ENCODE data around the gene POR.
"Not testable (repeated sequence)": the region's sequence is repeated elsewhere in the genome, so short reads cannot be mapped to it uniquely, and the experiment has no call there.

- not testable (repeated sequence) for TF ChIP-seq EZH2 (IDR thresholded peaks at IDR 0.05; ENCODE audit: low read depth); CTCF (conservative IDR thresholded peaks at IDR 0.05)
These were observed 23.7 kb upstream of the POR start for GRCh38 chr7:75891237-75891636.

Data from PC-9 (cell line).